HCT116 (cell line): ENCODE results near the gene RTN1. TPM values are rescaled to one million over a fixed set of nuclear protein-coding genes. Genes with fewer than 3 reads are reported as not detected.

Source experiments
- ATAC-seq: fragments of 200-7000 bp; cut with Tn5 transposase; 2 replicates; pipeline ENCODE4 v1.9.1; 2020; ENCODE audit warnings: mild to moderate bottlenecking, moderate library complexity
- BruUV-seq: library from RNA; stranded (reverse); fragments of 400-500 nt; replicated peaks from 2 replicates; lab custom pipeline; 2021; lab: Mats Ljungman, UMichigan
- CTCF ChIA-PET: fragments of 300-600 bp; sonication (Branson Sonifier 250); formaldehyde crosslinking; loops from one replicate; lab custom pipeline; 2021; ENCODE audit warnings: antibody characterized with exemption; lab: Charles Lee
- POLR2A ChIA-PET: fragments of 300-600, 350-600 bp; sonication (Branson Sonifier 250); formaldehyde crosslinking; loops from one replicate; lab custom pipeline; 2021; ENCODE audit warnings: antibody characterized with exemption; lab: Charles Lee
- RAD21 ChIA-PET, 2 experiments: fragments of 300-600 bp; sonication (Branson Sonifier 250); formaldehyde crosslinking; loops; one replicate each; lab custom pipeline; 2023; ENCODE audit warnings: low total read pairs in 2 of 2; ENCODE audit not compliant: uncharacterized antibody in 2 of 2, unreplicated experiment in 2 of 2, low non-redundant PET in 1 of 2; lab: Charles Lee
- DNase-seq: peaks from one replicate; pipeline ENCODE4 v3.0.0-alpha.2; 2010; ENCODE audit warnings: low read depth, low spot score
- H2AFZ ChIP-seq: fragments of 200-600 bp; shearing (Covaris generic), sonication (generic); 2 replicates; pipeline ENCODE4 v1.6.1; 2017; ENCODE audit warnings: low read depth, mixed run types, mixed read lengths, antibody characterized with exemption, low read length; ENCODE audit not compliant: poor library complexity, severe bottlenecking
- H3K27ac ChIP-seq: 2 replicates; pipeline ENCODE4 v1.5.1; 2012; ENCODE audit warnings: low read depth, low read length
- H3K27me3 ChIP-seq: fragments of 200-600 bp; sonication (generic); 2 replicates; pipeline ENCODE4 v1.6.1; 2016; ENCODE audit warnings: mixed run types, low read length, mixed read lengths; ENCODE audit not compliant: insufficient read depth
- H3K36me3 ChIP-seq, 2 experiments: fragments of 200-500 bp in 1 of 2; fragments of 200-600 bp in 1 of 2; sonication (Bioruptor generic) in 1 of 2; sonication (generic) in 1 of 2; 2 replicates each; pipeline versions ENCODE4 v1.5.1 to v1.6.1; 2014 to 2016; ENCODE audit warnings: low read length in 2 of 2, inconsistent platforms in 1 of 2, mixed read lengths in 1 of 2, mixed run types in 1 of 2; ENCODE audit not compliant: insufficient read depth in 2 of 2, control insufficient read depth in 1 of 2
- H3K4me1 ChIP-seq, 2 experiments: fragments of 200-600 bp in 1 of 2; sonication (generic) in 1 of 2; 2 replicates each; pipeline versions ENCODE4 v1.5.1 to v1.6.1; 2012 to 2017; ENCODE audit warnings: low read length in 2 of 2, inconsistent platforms in 1 of 2, mild to moderate bottlenecking in 1 of 2, mixed read lengths in 1 of 2, mixed run types in 1 of 2, moderate library complexity in 1 of 2; ENCODE audit not compliant: insufficient read depth in 2 of 2, control insufficient read depth in 1 of 2
- H3K4me2 ChIP-seq: fragments of 200-600 bp; sonication (generic); 2 replicates; pipeline ENCODE4 v1.6.1; 2017; ENCODE audit warnings: mixed run types, low read length, mixed read lengths
- H3K4me3 ChIP-seq, 2 experiments: fragments of 200-600 bp in 1 of 2; sonication (generic) in 1 of 2; replicated peaks in 1 of 2; 2 replicates each; pipeline ENCODE4 v1.5.1; 2011 to 2016; ENCODE audit warnings: low read length in 2 of 2, control low read depth in 1 of 2, low read depth in 1 of 2, mild to moderate bottlenecking in 1 of 2, mixed read lengths in 1 of 2, mixed run types in 1 of 2
- H3K79me2 ChIP-seq: fragments of 200-600 bp; sonication (generic); 2 replicates; pipeline ENCODE4 v1.6.1; 2017; ENCODE audit warnings: mild to moderate bottlenecking, mixed run types, low read length, moderate library complexity, mixed read lengths; ENCODE audit not compliant: insufficient read depth
- H3K9ac ChIP-seq: fragments of 200-600 bp; sonication (generic); 2 replicates; pipeline ENCODE4 v1.6.1; 2016; ENCODE audit warnings: low read length, mixed read lengths
- H3K9me2 ChIP-seq: fragments of 200-600 bp; sonication (generic), shearing (Covaris generic); 2 replicates; pipeline ENCODE4 v1.6.1; 2017; ENCODE audit warnings: mixed run types, mild to moderate bottlenecking, moderate library complexity; ENCODE audit not compliant: insufficient read depth
- H3K9me3 ChIP-seq, 2 experiments: fragments of 200-500 bp in 1 of 2; fragments of 200-600 bp in 1 of 2; sonication (Bioruptor generic) in 1 of 2; sonication (generic) in 1 of 2; 2 replicates each; pipeline ENCODE4 v1.6.1; 2014 to 2017; ENCODE audit warnings: low read length in 2 of 2, mixed read lengths in 2 of 2, inconsistent platforms in 1 of 2, low read depth in 1 of 2, mild to moderate bottlenecking in 1 of 2, mixed run types in 1 of 2, moderate library complexity in 1 of 2; ENCODE audit not compliant: control insufficient read depth in 1 of 2, insufficient read depth in 1 of 2
- H4K20me1 ChIP-seq: fragments of 200-600 bp; sonication (generic), shearing (Covaris generic); 2 replicates; pipeline ENCODE4 v1.6.1; 2017; ENCODE audit warnings: mixed run types, mild to moderate bottlenecking, moderate library complexity; ENCODE audit not compliant: insufficient read depth
- ATF3 ChIP-seq: IDR thresholded peaks from 2 replicates; pipeline ENCODE4 v1.6.1; 2012
- CTCF ChIP-seq, 3 experiments: fragments of 200-600 bp in 1 of 3; sonication (generic) in 1 of 3; IDR thresholded peaks in 2 of 3; conservative IDR thresholded peaks in 1 of 3; 2 replicates each; pipeline ENCODE4 v1.5.1; 2012 to 2017; ENCODE audit warnings: low read depth in 2 of 3, low read length in 2 of 3, antibody characterized with exemption in 1 of 3, borderline replicate concordance in 1 of 3, control low read depth in 1 of 3, mild to moderate bottlenecking in 1 of 3, mixed read lengths in 1 of 3, mixed run types in 1 of 3, moderate library complexity in 1 of 3; ENCODE audit not compliant: insufficient read depth in 1 of 3
- ELF1 ChIP-seq: IDR thresholded peaks from 2 replicates; pipeline ENCODE4 v1.6.1; 2012; ENCODE audit warnings: low read depth, borderline replicate concordance
- EZH2 ChIP-seq: fragments of 200-600 bp; sonication (generic); IDR thresholded peaks from 2 replicates; pipeline ENCODE4 v1.6.1; 2017; ENCODE audit warnings: antibody characterized with exemption, mixed run types
- POLR2A ChIP-seq: IDR thresholded peaks from 2 replicates; pipeline ENCODE4 v1.7.0; 2011; ENCODE audit warnings: borderline replicate concordance; ENCODE audit not compliant: insufficient read depth, insufficient read length; ENCODE audit errors: extremely low read depth
- SIN3A ChIP-seq: IDR thresholded peaks from 2 replicates; pipeline ENCODE4 v1.6.1; 2012; ENCODE audit warnings: low read depth
- SP1 ChIP-seq: IDR thresholded peaks from 2 replicates; pipeline ENCODE4 v1.6.1; 2012; ENCODE audit warnings: low read depth
- intact Hi-C: fragments of 100-400 bp; cut with micrococcal nuclease; formaldehyde crosslinking; loops from 2 replicates; pipeline ENCODE4 v1.10.0; 2022
- total RNA-seq: library from RNA; stranded (reverse); gene quantifications from one replicate; pipeline ENCODE4 v1.2.1, GENCODE V29; 2021; ENCODE audit not compliant: unreplicated experiment

The RTN1 gene
- total RNA-seq, 1 experiment from 2014 or later, result 0.57 TPM

- TF ChIP-seq CTCF (IDR thresholded peaks at IDR 0.05 in 2 of 3, conservative IDR thresholded peaks at IDR 0.05 in 1 of 3; ENCODE audit: borderline replicate concordance in 1 of 3, insufficient read depth in 1 of 3, low read depth in 2 of 3, low read length in 2 of 3), result no peak
These were observed 166.4 kb downstream of the RTN1 start (continued) for GRCh38 chr14:59704054-59704645.

- ATAC-seq (no peak), DNase-seq (no peak)
- ChIA-PET RAD21 (no interaction called here), POLR2A (no interaction called here), CTCF (interaction anchor here (1.5 kb wide), 1 partner anchor 11 kb away, joined by 5 read pairs; no protein-coding TSS in a partner anchor)
- H3K27me3 ChIP-seq, result no peaks in the 10 kb centered on the region
- H3K4me2 ChIP-seq, result no peak overlapping the region
- H3K9me2 ChIP-seq, result no peaks in the 10 kb centered on the region
- no peak overlapping the region for H3K27ac ChIP-seq
- no peaks in the 10 kb centered on the region for H3K9me3 ChIP-seq
- no peaks in the 10 kb centered on the region for H4K20me1 ChIP-seq
- H3K36me3 ChIP-seq, result no peaks in the 10 kb centered on the region
- no peaks in the 10 kb centered on the region for H3K79me2 ChIP-seq
- H2AFZ ChIP-seq, result no peak overlapping the region
- H3K4me3 ChIP-seq, result no peak overlapping the region
- H3K9ac ChIP-seq, result no peak overlapping the region
- no TSS peak for BruUV-seq
- no peaks in the 10 kb centered on the region for H3K4me1 ChIP-seq
- no peak for TF ChIP-seq SP1
- no peak for TF ChIP-seq POLR2A
- no peak for TF ChIP-seq ATF3
- intact Hi-C loops, result no loop called here
These were observed 171.1 kb downstream of the RTN1 start for GRCh38 chr14:59699442-59699841.

- H3K4me1 ChIP-seq, result no peaks in the 10 kb centered on the region
- no peaks in the 10 kb centered on the region for H3K36me3 ChIP-seq
- H3K9me2 ChIP-seq, result no peaks in the 10 kb centered on the region
- DNase-seq (no peak), ATAC-seq (no peak)
- ChIA-PET CTCF (interaction anchor here (1.5 kb wide), 1 partner anchor 10 kb away, joined by 5 read pairs; no protein-coding TSS in a partner anchor), POLR2A (no interaction called here), RAD21 (no interaction called here)
- H3K4me2 ChIP-seq, result no peak overlapping the region
- intact Hi-C loops, result no loop called here
- H3K9me3 ChIP-seq, result no peaks in the 10 kb centered on the region
- H3K4me3 ChIP-seq, result no peak overlapping the region
- H2AFZ ChIP-seq, result no peak overlapping the region
- H3K27me3 ChIP-seq, result no peaks in the 10 kb centered on the region
- TF ChIP-seq EZH2 (no peak), ELF1 (no peak), SIN3A (no peak)
- H3K79me2 ChIP-seq, result no peaks in the 10 kb centered on the region
- H3K27ac ChIP-seq, result no peak overlapping the region
- BruUV-seq, result no TSS peak
- H4K20me1 ChIP-seq, result no peaks in the 10 kb centered on the region
- H3K9ac ChIP-seq, result no peak overlapping the region
These were observed 171.8 kb downstream of the RTN1 start for GRCh38 chr14:59698793-59699192.
